DND-41 (cell line): ENCODE data around the gene ACOT13.

Source experiments
- EZH2 ChIP-seq: IDR thresholded peaks from 3 replicates; pipeline ENCODE4 v1.6.1; 2012; ENCODE audit warnings: borderline replicate concordance, low read depth, mild to moderate bottlenecking, moderate library complexity, low read length, inconsistent platforms; ENCODE audit not compliant: severe bottlenecking
- TF ChIP-seq, protein P1 (sequence below): IDR thresholded peaks from 2 replicates; pipeline ENCODE4 v1.5.1; 2012; ENCODE audit warnings: borderline replicate concordance, low read length, moderate library complexity, mild to moderate bottlenecking; ENCODE audit not compliant: poor library complexity, severe bottlenecking; ENCODE audit errors: extremely low read depth

GRCh38 chr6:24740861-24741260, 74.0 kb downstream of the ACOT13 start:
- TF ChIP-seq, protein P1, sequence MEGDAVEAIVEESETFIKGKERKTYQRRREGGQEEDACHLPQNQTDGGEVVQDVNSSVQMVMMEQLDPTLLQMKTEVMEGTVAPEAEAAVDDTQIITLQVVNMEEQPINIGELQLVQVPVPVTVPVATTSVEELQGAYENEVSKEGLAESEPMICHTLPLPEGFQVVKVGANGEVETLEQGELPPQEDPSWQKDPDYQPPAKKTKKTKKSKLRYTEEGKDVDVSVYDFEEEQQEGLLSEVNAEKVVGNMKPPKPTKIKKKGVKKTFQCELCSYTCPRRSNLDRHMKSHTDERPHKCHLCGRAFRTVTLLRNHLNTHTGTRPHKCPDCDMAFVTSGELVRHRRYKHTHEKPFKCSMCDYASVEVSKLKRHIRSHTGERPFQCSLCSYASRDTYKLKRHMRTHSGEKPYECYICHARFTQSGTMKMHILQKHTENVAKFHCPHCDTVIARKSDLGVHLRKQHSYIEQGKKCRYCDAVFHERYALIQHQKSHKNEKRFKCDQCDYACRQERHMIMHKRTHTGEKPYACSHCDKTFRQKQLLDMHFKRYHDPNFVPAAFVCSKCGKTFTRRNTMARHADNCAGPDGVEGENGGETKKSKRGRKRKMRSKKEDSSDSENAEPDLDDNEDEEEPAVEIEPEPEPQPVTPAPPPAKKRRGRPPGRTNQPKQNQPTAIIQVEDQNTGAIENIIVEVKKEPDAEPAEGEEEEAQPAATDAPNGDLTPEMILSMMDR: no peak
- no peak for TF ChIP-seq EZH2
